GF-D8 (cell line): ENCODE results near the gene HELB.

Source experiments
- DNase-seq: peaks from one replicate; lab custom pipeline; 2025; lab: John Stamatoyannopoulos, UW

HELB gene

DNA sequence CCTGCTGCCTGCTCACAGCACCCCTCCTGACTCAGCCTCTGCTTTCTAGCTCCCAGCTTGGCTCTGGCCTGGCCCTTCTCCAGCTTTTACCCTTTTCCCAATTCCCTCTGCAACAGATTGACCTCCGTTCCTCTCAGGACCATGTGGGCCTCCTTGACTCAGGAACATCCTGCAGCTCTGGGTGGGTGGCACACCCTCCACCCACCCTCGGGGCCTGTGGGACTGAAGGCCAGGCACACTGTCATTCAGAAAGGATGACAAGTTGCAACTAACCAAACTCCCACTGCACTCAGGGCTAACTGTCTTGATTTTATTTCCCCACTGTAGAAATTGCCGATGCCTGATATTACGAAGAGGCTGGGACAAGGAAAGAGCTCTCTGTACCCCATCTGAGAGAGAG, 59.4 kb downstream of the HELB start:
- DNase-seq: no peak

DNA sequence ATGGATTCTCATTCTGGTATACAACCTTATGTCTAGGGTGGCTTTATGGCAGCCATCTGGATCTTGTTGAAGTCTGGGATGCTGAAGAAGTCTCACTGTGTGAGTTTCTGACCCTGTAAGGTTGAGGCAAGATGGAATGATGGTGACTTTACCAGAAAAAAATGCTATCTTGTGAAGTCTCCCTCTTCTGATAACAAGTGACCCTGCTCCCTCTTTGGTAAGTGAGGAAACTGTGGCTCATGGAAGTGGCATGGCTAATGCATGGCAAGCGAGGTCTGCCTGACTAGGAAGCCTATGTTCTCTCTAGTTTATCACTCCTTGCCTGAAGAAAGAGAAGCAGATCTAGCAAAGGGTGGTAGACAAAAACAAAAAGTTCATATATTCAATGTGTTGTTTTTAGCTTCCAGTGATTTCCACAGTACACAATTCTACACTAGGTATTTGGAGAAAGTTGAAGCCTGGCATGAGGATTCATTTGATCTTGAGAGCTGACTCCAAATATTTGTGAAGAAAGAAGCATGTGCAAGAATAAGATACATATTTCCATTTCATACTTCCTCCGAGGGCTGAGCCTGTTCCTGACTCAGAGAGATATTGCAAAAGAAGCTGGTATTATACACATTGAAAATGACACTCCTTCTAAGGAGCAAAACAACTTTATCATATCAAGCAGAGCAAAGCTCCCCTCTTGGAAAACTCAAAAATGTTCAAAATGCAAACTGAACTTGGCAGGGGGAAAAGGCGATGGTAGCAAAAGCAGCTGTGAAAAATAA, 63.6 kb downstream of the HELB start:
- peak; percentile 36 for DNase-seq

DNA sequence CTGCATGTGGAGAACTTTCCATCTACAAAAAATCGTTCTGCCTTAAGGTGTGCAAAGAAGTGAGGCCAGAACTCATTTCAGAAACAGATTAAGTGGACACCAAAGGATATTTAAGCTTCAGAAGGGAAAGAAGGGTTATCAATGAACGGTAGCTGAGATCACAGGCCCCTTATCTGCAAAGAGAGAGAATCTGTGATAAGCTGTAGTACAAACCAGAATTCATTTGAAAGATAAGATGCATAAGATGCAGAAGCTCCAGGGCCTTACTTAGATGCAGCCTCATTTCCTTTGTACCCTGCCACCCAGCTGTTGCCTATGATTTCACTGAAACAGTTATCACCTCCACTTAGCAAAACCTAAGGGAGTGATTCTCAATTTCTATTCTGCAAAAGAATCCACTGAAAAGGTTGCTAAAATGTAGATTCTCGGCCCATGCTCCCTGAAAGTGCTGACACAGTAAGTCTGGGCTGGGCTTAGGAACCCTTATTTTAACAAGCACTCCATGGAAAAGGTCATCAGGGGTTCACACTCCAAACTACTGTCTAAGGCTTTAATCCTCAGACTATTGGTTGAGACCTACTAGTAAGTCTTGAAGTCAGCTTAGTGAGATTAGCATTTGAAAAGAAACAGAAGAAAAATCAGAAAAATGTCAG, 64.8 kb downstream of the HELB start:
- no peak for DNase-seq

DNA sequence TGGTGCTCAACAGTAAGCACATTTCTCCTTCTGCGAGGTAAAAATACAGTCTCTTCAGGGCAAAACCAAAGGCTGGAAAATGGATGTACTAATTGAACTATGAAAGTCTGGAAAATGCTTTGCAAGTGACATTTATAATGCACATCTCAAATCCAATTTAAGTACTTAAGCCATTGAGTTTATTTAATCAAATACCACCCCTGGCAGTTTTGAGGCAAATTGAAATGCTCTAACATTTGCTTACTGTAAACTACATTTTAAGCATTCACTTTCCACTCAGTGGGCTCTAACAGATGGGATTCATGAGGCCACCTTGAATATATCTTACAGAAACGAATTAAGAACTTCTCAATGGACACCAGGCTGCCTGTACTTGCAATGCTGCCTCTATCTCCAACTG, 69.7 kb downstream of the HELB start:
- DNase-seq: no peak

DNA sequence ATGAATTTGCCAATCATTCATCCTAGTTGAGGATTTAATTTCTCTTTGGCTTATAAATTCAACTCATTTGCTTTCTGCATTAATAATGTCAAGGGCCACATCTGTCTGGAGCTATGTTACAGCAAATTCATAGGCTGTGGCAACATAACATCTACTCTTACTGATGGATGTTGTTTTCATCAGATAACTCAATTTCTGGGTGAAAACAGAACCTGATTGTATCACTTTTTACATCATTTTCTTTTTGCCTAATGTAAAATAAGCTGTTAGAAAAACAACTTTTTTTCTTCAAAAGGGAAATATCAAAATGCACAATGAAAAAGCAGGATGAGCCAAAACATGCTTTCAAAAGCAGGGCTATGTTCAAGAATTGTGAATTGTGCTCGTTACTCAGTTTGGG, 73.3 kb downstream of the HELB start:
- no peak for DNase-seq

DNA sequence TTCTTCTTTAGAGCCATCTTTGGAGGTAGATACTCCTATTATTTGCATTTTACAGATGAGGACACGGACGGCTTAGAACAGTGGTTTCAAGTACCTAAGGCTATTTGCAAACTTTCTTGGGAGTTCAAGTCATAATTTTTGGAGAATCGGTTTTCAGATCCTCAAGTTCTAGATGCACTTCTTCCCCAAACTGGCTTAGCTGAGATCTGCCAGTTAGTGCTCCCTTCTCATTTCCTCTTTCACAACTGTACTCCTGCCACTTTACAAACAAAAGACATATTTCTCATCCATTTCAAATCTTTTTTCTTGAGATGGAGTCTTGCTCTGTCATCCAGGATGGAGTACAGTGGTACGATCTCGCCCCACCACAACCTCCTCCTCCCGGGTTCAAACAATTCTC, 77.3 kb downstream of the HELB start:
- DNase-seq: peak; percentile 8

DNA sequence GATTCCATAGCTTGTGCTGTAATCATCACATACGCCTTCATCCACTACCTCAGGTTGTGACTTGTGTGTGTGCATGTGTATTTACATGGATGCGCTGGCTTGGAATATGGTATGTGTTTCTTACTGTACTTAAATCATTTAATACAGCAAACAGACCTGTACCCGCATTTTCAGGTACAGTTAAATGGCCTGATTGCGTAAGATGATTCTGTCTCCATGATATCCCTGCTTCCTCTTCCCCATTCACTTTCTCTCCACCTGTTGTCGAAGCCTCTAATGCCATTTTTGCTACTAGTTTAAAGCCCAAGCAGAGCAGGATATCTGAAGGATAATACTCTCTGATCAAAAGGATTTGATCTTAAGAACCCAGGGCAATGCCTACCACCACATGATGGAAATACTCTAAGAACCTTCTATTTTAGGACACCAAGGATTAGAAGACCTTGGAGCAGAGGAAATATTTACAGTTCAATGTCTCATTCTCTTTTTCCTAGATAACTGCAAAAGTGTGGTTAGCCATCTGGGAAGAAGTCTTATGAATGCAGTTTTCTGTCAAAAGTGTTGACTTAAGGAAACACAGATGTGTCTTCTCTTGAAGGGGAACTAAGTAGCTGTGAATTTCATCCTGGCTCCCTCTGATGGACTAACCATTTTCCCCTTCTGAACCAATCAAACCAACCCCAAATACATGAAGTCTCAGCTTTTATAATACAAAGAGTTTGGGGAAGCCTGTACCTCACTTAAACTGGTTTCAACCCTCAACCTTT, 78.7 kb downstream of the HELB start:
- no peak for DNase-seq

DNA sequence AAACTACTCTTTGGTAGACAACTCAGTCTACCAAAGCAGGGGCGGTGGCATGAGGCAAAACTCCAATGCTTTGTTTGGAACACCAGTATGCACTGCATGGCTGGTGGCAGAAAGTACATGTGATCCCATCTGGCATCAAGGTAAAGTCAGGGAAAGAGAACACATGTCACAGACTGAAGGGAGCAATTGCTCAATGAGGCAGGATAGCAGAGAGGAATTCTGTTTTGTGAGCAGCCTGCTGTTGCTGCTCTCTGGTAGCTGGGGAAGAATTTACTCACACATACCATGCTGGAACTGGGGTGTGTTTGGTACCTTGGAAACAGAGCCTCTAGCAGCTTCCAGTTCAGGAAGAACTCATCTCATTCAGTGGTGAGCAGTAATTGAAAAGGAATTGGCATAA, 84.8 kb downstream of the HELB start:
- DNase-seq: no peak
